Measurements from ENCODE around the gene UXT. TPM values are rescaled to one million over a fixed set of nuclear protein-coding genes. Genes with fewer than 3 reads are reported as not detected.

Gene UXT
- total and polyA plus RNA-seq, 7 donors, result 67.8 to 172 (median 87.1) TPM

DNA sequence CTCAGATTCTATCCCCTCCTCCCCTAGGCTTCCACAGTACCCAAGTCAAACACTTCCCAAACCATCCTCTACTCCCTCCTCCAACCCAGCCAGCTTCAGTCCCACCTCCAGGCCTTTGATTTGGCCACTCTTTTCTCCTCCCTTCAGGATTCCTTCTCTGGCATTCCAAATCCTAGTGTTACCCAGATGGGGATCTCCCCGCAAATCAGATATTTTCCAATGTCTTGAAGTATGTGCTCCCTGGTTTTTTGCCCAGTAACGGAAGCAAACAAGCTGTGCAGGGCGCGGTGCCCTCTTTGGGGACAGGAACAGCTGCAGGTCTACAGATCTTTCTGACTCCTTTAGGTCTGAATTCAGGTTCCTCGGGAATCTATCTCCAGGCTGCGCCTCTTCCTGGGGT is 37.1 kb downstream of the UXT start:
- no peak for DNase-seq
- Histone ChIP-seq H3K27ac (no peak overlapping the region), H3K27me3 (ENCODE audit: insufficient read depth in 3 of 3, low read length in 2 of 3) (peaks cover 0 to 36% (median 0%) of the 10 kb centered on the region in 3 donors), H3K9me3 (no peaks in the 10 kb centered on the region), H3K4me1 (no peaks in the 10 kb centered on the region), H3K36me3 (ENCODE audit: insufficient read depth in 1 of 2, low read depth in 1 of 2) (no peaks in the 10 kb centered on the region), H3K4me3 (no peak overlapping the region)
- no peak for TF ChIP-seq CTCF (IDR thresholded peaks at IDR 0.05)
- no peak for ATAC-seq
- intact Hi-C loops (cut with DNase I), result no loop called here
- WGBS, 3 donors, result 63 to 79% (median 71%) methylated on average over 6 of the region's 6 CpGs

DNA sequence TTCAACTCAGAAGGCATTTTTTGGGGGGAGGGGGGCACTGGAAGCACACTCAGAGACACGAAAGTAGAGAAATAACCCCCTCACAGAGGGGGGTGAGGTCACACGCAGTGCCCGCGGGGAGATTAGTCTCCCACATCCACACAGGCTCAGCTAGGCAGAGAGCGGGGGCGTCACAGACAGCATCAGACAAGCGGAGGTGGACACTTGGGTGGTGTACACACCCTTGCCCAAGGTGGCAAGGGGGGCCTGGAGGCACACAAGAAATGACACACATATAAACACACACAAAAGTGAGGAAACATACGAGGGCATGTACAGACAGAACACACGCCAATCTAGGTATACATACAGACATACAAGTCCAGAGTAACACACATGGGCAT is 38.7 kb downstream of the UXT start:
- H3K36me3 ChIP-seq (ENCODE audit: insufficient read depth in 1 of 2, low read depth in 1 of 2), result no peaks in the 10 kb centered on the region
- no peaks in the 10 kb centered on the region for H3K4me1 ChIP-seq
- no peak for DNase-seq
- intact Hi-C loops (cut with DNase I), result no loop called here
- no peak for TF ChIP-seq CTCF (IDR thresholded peaks at IDR 0.05)
- no peaks in the 10 kb centered on the region for H3K9me3 ChIP-seq
- H3K27ac ChIP-seq, result no peak overlapping the region
- 51 to 62% (median 51%) methylated on average over 9 of the region's 9 CpGs for WGBS, 3 donors
- H3K27me3 ChIP-seq (ENCODE audit: insufficient read depth in 3 of 3, low read length in 2 of 3), result peaks cover 0 to 52% (median 0%) of the 10 kb centered on the region in 3 donors
- H3K4me3 ChIP-seq, result no peak overlapping the region
- peak in 1 of 4 donors; percentile 8 for ATAC-seq

GRCh38 chrX:47619486-47620302 is 39.3 kb downstream of the UXT start, which contains the start of gene SYN1:
Gene SYN1 (minus strand): TSS chrX:47619857. CDS start chrX:47619728, 129 bp downstream.
- intact Hi-C loops (cut with DNase I), result no loop called here
- Histone ChIP-seq H3K27ac (no peak within 1 kb of the TSS), H3K36me3 (ENCODE audit: insufficient read depth in 1 of 2, low read depth in 1 of 2) (no peaks in the 10 kb centered on the region), H3K4me3 (peak within 1 kb of the TSS; percentile 50), H3K27me3 (ENCODE audit: insufficient read depth in 3 of 3, low read length in 2 of 3) (peaks cover 0 to 49% (median 0%) of the 10 kb centered on the region in 3 donors), H3K9me3 (no peaks in the 10 kb centered on the region), H3K4me1 (no peaks in the 10 kb centered on the region)
- DNase-seq, result peak; percentile 77 to 88
- ATAC-seq, result peak; percentile 89 to 97 (median 94)
- 1 to 41% (median 2%) methylated on average over 23 to 84 of the region's 88 CpGs for WGBS, 3 donors
- TF ChIP-seq CTCF (IDR thresholded peaks at IDR 0.05), result peak; percentile 13

GRCh38 chrX:47618923-47619485 is 40.0 kb downstream of the UXT start:
- intact Hi-C loops (cut with DNase I), result no loop called here
- H3K27me3 ChIP-seq (ENCODE audit: insufficient read depth in 3 of 3, low read length in 2 of 3), result peaks cover 0 to 46% (median 0%) of the 10 kb centered on the region in 3 donors
- no peaks in the 10 kb centered on the region for H3K9me3 ChIP-seq
- WGBS, 3 donors, result 27 to 61% (median 42%) methylated on average over 13 to 32 of the region's 32 CpGs
- H3K4me1 ChIP-seq, result no peaks in the 10 kb centered on the region
- H3K27ac ChIP-seq, result no peak overlapping the region
- H3K36me3 ChIP-seq (ENCODE audit: insufficient read depth in 1 of 2, low read depth in 1 of 2), result no peaks in the 10 kb centered on the region
- no peak for DNase-seq
- no peak for ATAC-seq
- no peak overlapping the region for H3K4me3 ChIP-seq
- TF ChIP-seq CTCF (IDR thresholded peaks at IDR 0.05), result no peak

All from psoas muscle (tissue), 8 donors.